Measurements from ENCODE around the gene GALNS.

GALNS gene

GRCh38 chr16:88867581-88868246, 11.0 kb upstream of the GALNS start:
- DNase-seq (ENCODE audit: low read depth): no peak
- TF ChIP-seq CTCF (IDR thresholded peaks at IDR 0.05; ENCODE audit: low read depth, low read length, missing control alignments): no peak
- in situ Hi-C loops (cut with HindIII; ENCODE audit: low sequenced_read_pairs): loop anchor here (25.0 kb wide), 1 partner anchor 105 kb away; no protein-coding TSS in a partner anchor
- no peak overlapping the region for H3K4me3 ChIP-seq (ENCODE audit: low read depth, low read length)

- H3K4me3 ChIP-seq (ENCODE audit: low read depth, low read length): no peak within 1 kb of the TSS
- in situ Hi-C loops (cut with HindIII; ENCODE audit: low sequenced_read_pairs): loop anchor here (25.0 kb wide), 1 partner anchor 104 kb away; no protein-coding TSS in a partner anchor
- DNase-seq (ENCODE audit: low read depth): no peak
- no peak for TF ChIP-seq CTCF (IDR thresholded peaks at IDR 0.05; ENCODE audit: low read depth, low read length, missing control alignments)
Measured at GRCh38 chr16:88866151-88866920, 9.6 kb upstream of the GALNS start, which contains the start of gene PABPN1L. PABPN1L (minus strand) TSS chr16:88866660; CDS start chr16:88866606, 54 bp downstream.

- TF ChIP-seq CTCF (IDR thresholded peaks at IDR 0.05; ENCODE audit: low read depth, low read length, missing control alignments): no peak
- no peak for DNase-seq (ENCODE audit: low read depth)
Measured at GRCh38 chr16:88865742-88866141, 9.0 kb upstream of the GALNS start.

GRCh38 chr16:88865310-88865709, 8.6 kb upstream of the GALNS start:
- in situ Hi-C loops (cut with HindIII; ENCODE audit: low sequenced_read_pairs): loop anchor here (25.0 kb wide), 1 partner anchor 103 kb away; no protein-coding TSS in a partner anchor
- no peak overlapping the region for H3K4me3 ChIP-seq (ENCODE audit: low read depth, low read length)
- DNase-seq (ENCODE audit: low read depth): no peak
- no peak for TF ChIP-seq CTCF (IDR thresholded peaks at IDR 0.05; ENCODE audit: low read depth, low read length, missing control alignments)

More at GRCh38 chr16:88865742-88866141, 9.0 kb upstream of the GALNS start:
- no peak overlapping the region for H3K4me3 ChIP-seq (ENCODE audit: low read depth, low read length)
- in situ Hi-C loops (cut with HindIII; ENCODE audit: low sequenced_read_pairs): loop anchor here (25.0 kb wide), 1 partner anchor 103 kb away; no protein-coding TSS in a partner anchor

GRCh38 chr16:88864521-88864920, 7.8 kb upstream of the GALNS start:
- no peak overlapping the region for H3K4me3 ChIP-seq (ENCODE audit: low read depth, low read length)
- no peak for DNase-seq (ENCODE audit: low read depth)
- in situ Hi-C loops (cut with HindIII; ENCODE audit: low sequenced_read_pairs): loop anchor here (25.0 kb wide), 1 partner anchor 102 kb away; no protein-coding TSS in a partner anchor
- TF ChIP-seq CTCF (IDR thresholded peaks at IDR 0.05; ENCODE audit: low read depth, low read length, missing control alignments): no peak

- in situ Hi-C loops (cut with HindIII; ENCODE audit: low sequenced_read_pairs): loop anchor here (25.0 kb wide), 1 partner anchor 102 kb away; no protein-coding TSS in a partner anchor
- TF ChIP-seq CTCF (IDR thresholded peaks at IDR 0.05; ENCODE audit: low read depth, low read length, missing control alignments): no peak
- H3K4me3 ChIP-seq (ENCODE audit: low read depth, low read length): no peak overlapping the region
- DNase-seq (ENCODE audit: low read depth): no peak
Measured at GRCh38 chr16:88864099-88864498, 7.4 kb upstream of the GALNS start.
